Mesenchymal stem cell (in vitro differentiated cells and primary cell): Measurements from ENCODE around the gene TNFSF10.
A peak's percentile ranks its signal among the peaks of the same experiment; 100 is the strongest.

Source experiments
- DNase-seq: peaks from one replicate; pipeline ENCODE4 v3.0.0-alpha.2; 2013
- H2AFZ ChIP-seq: one replicate; pipeline ENCODE4 v1.6.1; 2013; ENCODE audit warnings: low read depth, mild to moderate bottlenecking, control low read depth, inconsistent platforms, low read length, moderate library complexity
- H2AK5ac ChIP-seq: 2 replicates; pipeline ENCODE4 v1.6.1; 2013; ENCODE audit warnings: low read length, moderate library complexity, mild to moderate bottlenecking, inconsistent platforms; ENCODE audit not compliant: severe bottlenecking
- H2BK120ac ChIP-seq: one replicate; pipeline ENCODE4 v1.6.1; 2013; ENCODE audit warnings: low read depth, mild to moderate bottlenecking, inconsistent platforms, low read length, moderate library complexity
- H2BK12ac ChIP-seq, 2 experiments: one replicate each; pipeline ENCODE4 v1.6.1; 2013; ENCODE audit warnings: inconsistent platforms in 2 of 2, low read length in 2 of 2, mild to moderate bottlenecking in 2 of 2, moderate library complexity in 2 of 2, control low read depth in 1 of 2
- H2BK15ac ChIP-seq: one replicate; pipeline ENCODE4 v1.6.1; 2013; ENCODE audit warnings: mild to moderate bottlenecking, low read depth, inconsistent platforms; ENCODE audit not compliant: poor library complexity, severe bottlenecking
- H2BK5ac ChIP-seq: 2 replicates; pipeline ENCODE4 v1.6.1; 2013; ENCODE audit warnings: low read depth, mild to moderate bottlenecking, low read length, control low read depth, inconsistent platforms; ENCODE audit not compliant: poor library complexity, severe bottlenecking
- H3K14ac ChIP-seq, 2 experiments: one replicate each; pipeline ENCODE4 v1.6.1; 2013; ENCODE audit warnings: inconsistent platforms in 2 of 2, low read length in 2 of 2, control low read depth in 1 of 2, mild to moderate bottlenecking in 1 of 2, moderate library complexity in 1 of 2
- H3K18ac ChIP-seq, 2 experiments: one replicate each; pipeline ENCODE4 v1.6.1; 2013; ENCODE audit warnings: inconsistent platforms in 2 of 2, low read length in 2 of 2, control low read depth in 1 of 2, low read depth in 1 of 2, mild to moderate bottlenecking in 1 of 2
- H3K23ac ChIP-seq, 2 experiments: one replicate each; pipeline ENCODE4 v1.6.1; 2013; ENCODE audit warnings: inconsistent platforms in 2 of 2, low read length in 2 of 2, mild to moderate bottlenecking in 2 of 2, moderate library complexity in 2 of 2, control low read depth in 1 of 2
- H3K27ac ChIP-seq: 2 replicates; pipeline ENCODE4 v1.5.1; 2013; ENCODE audit warnings: mild to moderate bottlenecking, moderate library complexity, low read length, control low read depth, inconsistent platforms; ENCODE audit not compliant: poor library complexity, severe bottlenecking
- H3K27me3 ChIP-seq, 2 experiments: 2 replicates each; pipeline versions ENCODE4 v1.6.1 to v1.7.0; 2013; ENCODE audit warnings: low read length in 2 of 2, mild to moderate bottlenecking in 2 of 2, moderate library complexity in 2 of 2, control low read depth in 1 of 2, inconsistent platforms in 1 of 2; ENCODE audit not compliant: control insufficient read depth in 1 of 2, insufficient read depth in 1 of 2
- H3K36me3 ChIP-seq, 2 experiments: 2 replicates each; pipeline versions ENCODE4 v1.6.1 to v1.7.0; 2013; ENCODE audit warnings: low read length in 2 of 2, control low read depth in 1 of 2, inconsistent platforms in 1 of 2, low read depth in 1 of 2, mild to moderate bottlenecking in 1 of 2; ENCODE audit not compliant: insufficient read depth in 2 of 2, control insufficient read depth in 1 of 2
- H3K4ac ChIP-seq, 2 experiments: one replicate each; pipeline ENCODE4 v1.6.1; 2013; ENCODE audit warnings: inconsistent platforms in 2 of 2, low read length in 2 of 2, mild to moderate bottlenecking in 2 of 2, moderate library complexity in 2 of 2, control low read depth in 1 of 2, low read depth in 1 of 2
- H3K4me1 ChIP-seq: 2 replicates; pipeline ENCODE4 v1.6.1; 2013; ENCODE audit warnings: low read depth, low read length, control low read depth; ENCODE audit not compliant: control insufficient read depth, insufficient read depth
- H3K4me2 ChIP-seq: 2 replicates; pipeline ENCODE4 v1.6.1; 2013; ENCODE audit warnings: low read length, mild to moderate bottlenecking, inconsistent platforms; ENCODE audit not compliant: poor library complexity, severe bottlenecking
- H3K4me3 ChIP-seq, 2 experiments: 2 replicates each; pipeline versions ENCODE4 v1.5.1 to v1.7.0; 2013; ENCODE audit warnings: low read length in 2 of 2, mild to moderate bottlenecking in 2 of 2, control low read depth in 1 of 2, low read depth in 1 of 2; ENCODE audit not compliant: insufficient read depth in 1 of 2
- H3K79me1 ChIP-seq: replicated peaks from 2 replicates; pipeline ENCODE4 v1.6.1; 2013; ENCODE audit warnings: mild to moderate bottlenecking, control low read depth, low read length, inconsistent platforms; ENCODE audit not compliant: poor library complexity, severe bottlenecking
- H3K9ac ChIP-seq: 2 replicates; pipeline ENCODE4 v1.7.0; 2013; ENCODE audit warnings: mild to moderate bottlenecking, low read length, moderate library complexity
- H3K9me3 ChIP-seq: 2 replicates; pipeline ENCODE4 v1.7.0; 2013; ENCODE audit warnings: mild to moderate bottlenecking, low read length; ENCODE audit not compliant: control insufficient read depth
- H4K8ac ChIP-seq: one replicate; pipeline ENCODE4 v1.6.1; 2013; ENCODE audit warnings: inconsistent platforms, mild to moderate bottlenecking, low read length, moderate library complexity
- H4K91ac ChIP-seq: one replicate; pipeline ENCODE4 v1.6.1; 2013; ENCODE audit warnings: mild to moderate bottlenecking, low read length, inconsistent platforms
- WGBS: methylation state at CpG from one replicate; pipeline ENCODE4 v1.1.7; 2013; ENCODE audit warnings: mixed read lengths; 5-methylcytosine and 5-hydroxymethylcytosine counted together

TNFSF10 gene

DNA sequence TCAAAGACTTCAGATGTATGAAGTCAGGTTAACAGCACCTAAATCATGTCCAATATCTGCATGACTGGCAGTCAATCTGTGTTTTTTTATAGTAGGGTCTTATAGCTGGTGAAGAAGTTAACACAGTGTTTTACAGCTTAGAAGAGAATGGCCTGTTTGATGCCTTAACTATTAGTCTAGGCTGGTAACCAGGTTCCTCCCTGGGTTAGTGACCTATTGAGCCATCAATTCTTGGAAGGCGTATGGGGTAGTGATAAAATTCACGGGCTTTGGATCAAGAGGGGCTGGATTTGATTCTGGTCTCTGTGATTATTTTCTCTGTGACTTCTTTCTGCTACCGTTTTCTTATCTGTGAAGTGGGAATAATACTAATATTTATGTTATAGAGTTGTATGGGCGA is 16.0 kb upstream of the TNFSF10 start:
- Histone ChIP-seq H3K18ac (no peak overlapping the region), H3K27me3 (no peaks in the 10 kb centered on the region), H2AK5ac (no peak overlapping the region), H4K8ac (no peak overlapping the region), H4K91ac (no peak overlapping the region), H3K9ac (no peak overlapping the region), H3K4me2 (no peak overlapping the region), H2BK12ac (no peak overlapping the region), H2BK15ac (no peak overlapping the region), H3K14ac (no peak overlapping the region), H3K23ac (no peak overlapping the region), H3K4ac (no peak overlapping the region), H3K9me3 (no peaks in the 10 kb centered on the region), H2BK5ac (no peak overlapping the region), H3K4me3 (no peak overlapping the region), H2BK120ac (no peak overlapping the region), H3K4me1 (peaks cover 3% of the 10 kb centered on the region), H3K79me1 (no peaks in the 10 kb centered on the region), H3K36me3 (no peaks in the 10 kb centered on the region), H3K27ac (no peak overlapping the region), H2AFZ (no peak overlapping the region)
- 87% methylated on average over 4 of the region's 4 CpGs for WGBS
- no peak for DNase-seq

DNA sequence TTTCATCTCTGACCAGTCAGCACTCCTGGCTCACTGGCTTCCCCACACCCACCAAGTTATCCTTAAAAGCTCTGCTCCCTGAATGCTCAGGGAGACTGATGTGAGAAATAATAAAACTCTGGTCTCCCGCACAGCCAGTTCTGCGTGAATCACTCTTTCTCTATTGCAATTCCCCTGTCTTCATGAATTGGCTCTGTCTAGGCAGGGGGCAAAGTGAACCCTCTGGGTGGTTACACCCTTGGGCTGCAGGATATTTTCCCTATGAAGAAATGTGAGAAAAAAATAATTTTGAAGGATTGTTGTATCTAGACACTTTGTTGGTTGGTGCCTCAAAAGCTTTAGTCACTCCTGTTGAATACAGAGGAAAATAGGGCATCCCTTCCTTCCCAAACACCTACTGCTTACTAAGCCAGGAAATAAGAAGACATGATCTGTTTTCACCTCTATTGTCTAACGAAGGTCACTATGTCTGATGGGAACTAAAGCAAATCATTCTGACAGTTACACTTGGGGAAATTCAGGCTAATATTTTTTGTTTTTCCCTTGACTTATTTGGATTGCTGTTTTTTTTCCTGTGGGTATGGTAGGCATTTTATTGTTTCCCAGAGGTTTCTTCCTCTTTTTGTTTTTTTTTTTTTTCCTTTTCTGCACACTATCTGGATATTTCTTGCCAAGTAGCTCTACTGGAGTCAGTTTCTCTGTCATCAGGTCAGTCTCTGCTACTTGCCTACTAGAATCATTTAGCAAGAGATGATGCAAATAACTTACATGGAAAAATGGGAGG is 15.3 kb upstream of the TNFSF10 start:
- Histone ChIP-seq H4K8ac (no peak overlapping the region), H2BK5ac (no peak overlapping the region), H3K36me3 (no peaks in the 10 kb centered on the region), H3K4me2 (no peak overlapping the region), H2AK5ac (no peak overlapping the region), H3K4me1 (peaks cover 3% of the 10 kb centered on the region), H3K4me3 (no peak overlapping the region), H3K23ac (no peak overlapping the region), H3K14ac (no peak overlapping the region), H4K91ac (no peak overlapping the region), H3K4ac (no peak overlapping the region), H3K27me3 (no peaks in the 10 kb centered on the region), H3K18ac (no peak overlapping the region), H2BK15ac (no peak overlapping the region), H2BK12ac (no peak overlapping the region), H2AFZ (no peak overlapping the region), H3K79me1 (no peaks in the 10 kb centered on the region), H3K9ac (no peak overlapping the region), H2BK120ac (no peak overlapping the region), H3K9me3 (no peaks in the 10 kb centered on the region), H3K27ac (no peak overlapping the region)
- WGBS = 96% methylated on average over 3 of the region's 3 CpGs
- DNase-seq = no peak

DNA sequence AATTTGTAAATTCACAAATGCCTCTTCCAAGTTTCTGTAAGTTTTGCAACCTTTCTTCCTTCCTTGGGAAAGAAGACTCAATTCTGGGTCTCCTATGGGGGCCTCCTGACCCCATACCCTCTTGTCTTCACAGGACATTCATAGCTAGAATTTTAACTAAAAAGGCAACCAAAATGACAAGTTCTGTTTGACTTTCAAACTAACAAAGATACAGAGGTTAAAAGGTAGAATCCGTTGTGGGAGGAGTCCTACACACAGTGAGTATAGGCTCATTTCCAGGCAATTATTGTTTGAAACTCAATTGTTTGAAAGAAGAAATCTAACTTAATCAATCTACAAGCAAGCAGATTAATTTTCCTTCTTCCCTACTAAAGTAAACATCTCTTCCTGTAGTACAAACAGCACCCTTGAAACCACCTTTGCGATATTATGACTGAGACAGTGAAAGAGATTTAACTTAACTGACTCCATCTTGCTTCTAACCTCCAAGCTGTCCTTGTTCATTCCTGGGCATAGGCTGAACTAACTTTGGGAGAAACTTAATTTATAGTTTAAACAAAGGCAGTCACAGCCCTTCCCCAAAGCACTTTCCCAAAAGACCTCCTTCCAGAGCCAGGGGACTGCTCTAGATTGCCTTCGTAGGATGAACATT is 14.4 kb upstream of the TNFSF10 start:
- H4K91ac ChIP-seq = no peak overlapping the region
- no peaks in the 10 kb centered on the region for H3K27me3 ChIP-seq
- H3K4me1 ChIP-seq = peaks cover 3% of the 10 kb centered on the region
- WGBS = 92% methylated on average over 2 of the region's 3 CpGs
- DNase-seq = no peak
- no peak overlapping the region for H3K27ac ChIP-seq
- no peak overlapping the region for H3K18ac ChIP-seq
- H3K4ac ChIP-seq = no peak overlapping the region
- no peak overlapping the region for H2BK120ac ChIP-seq
- H4K8ac ChIP-seq = no peak overlapping the region
- no peak overlapping the region for H3K23ac ChIP-seq
- H2AFZ ChIP-seq = no peak overlapping the region
- H3K79me1 ChIP-seq = no peaks in the 10 kb centered on the region
- no peak overlapping the region for H2BK15ac ChIP-seq
- H3K14ac ChIP-seq = no peak overlapping the region
- no peak overlapping the region for H3K9ac ChIP-seq
- no peak overlapping the region for H2BK12ac ChIP-seq
- no peak overlapping the region for H2AK5ac ChIP-seq
- no peak overlapping the region for H3K4me3 ChIP-seq
- no peaks in the 10 kb centered on the region for H3K36me3 ChIP-seq
- no peak overlapping the region for H3K4me2 ChIP-seq
- no peaks in the 10 kb centered on the region for H3K9me3 ChIP-seq
- no peak overlapping the region for H2BK5ac ChIP-seq

DNA sequence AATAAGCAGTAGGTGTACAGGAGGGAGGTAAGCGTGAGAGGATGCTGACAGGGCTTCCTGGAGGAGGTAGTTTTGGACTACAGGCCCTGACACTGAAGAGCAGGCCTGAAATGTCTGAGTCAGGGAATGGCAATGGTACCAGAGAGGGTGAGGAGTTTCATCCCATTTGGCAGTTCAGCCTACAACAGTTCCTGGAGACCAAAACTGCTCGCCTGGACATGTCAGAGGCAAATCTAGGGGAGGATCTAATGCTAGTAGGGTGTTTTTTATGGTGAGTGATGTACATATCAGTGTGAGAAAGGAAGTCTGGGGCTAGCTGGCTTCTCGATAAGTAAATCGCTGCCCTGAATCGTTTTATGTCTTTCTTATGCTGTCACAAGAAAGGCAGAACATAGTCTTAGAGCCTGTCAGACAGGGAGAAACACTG is 13.8 kb upstream of the TNFSF10 start:
- Histone ChIP-seq H2AFZ (peak overlapping the region; percentile 43), H3K18ac (peak overlapping the region in 1 of 2 experiments; percentile 26), H3K9ac (no peak overlapping the region), H3K23ac (no peak overlapping the region), H3K27ac (no peak overlapping the region), H3K14ac (no peak overlapping the region), H3K4me3 (no peak overlapping the region), H4K8ac (no peak overlapping the region), H3K79me1 (no peaks in the 10 kb centered on the region), H2BK5ac (no peak overlapping the region), H2BK15ac (no peak overlapping the region), H2BK12ac (no peak overlapping the region), H3K4me1 (peaks cover 3% of the 10 kb centered on the region), H3K36me3 (no peaks in the 10 kb centered on the region), H3K27me3 (no peaks in the 10 kb centered on the region), H3K4ac (no peak overlapping the region), H2BK120ac (no peak overlapping the region), H2AK5ac (no peak overlapping the region), H3K9me3 (no peaks in the 10 kb centered on the region), H3K4me2 (no peak overlapping the region), H4K91ac (no peak overlapping the region)
- DNase-seq = no peak
- 88% methylated on average over 5 of the region's 5 CpGs for WGBS
